GM23338 (cell line): ENCODE results near the gene LGI1. TPM values are rescaled to one million over a fixed set of nuclear protein-coding genes. Genes with fewer than 3 reads are reported as not detected.

Source experiments
- ATAC-seq: fragments of 200-7000 bp; cut with Tn5 transposase; 3 replicates; pipeline ENCODE4 v1.9.1; 2020
- DNase-seq: peaks from one replicate; pipeline ENCODE4 v3.0.0-alpha.2; 2015; ENCODE audit warnings: low spot score
- H2AFZ ChIP-seq: fragments of 200-600 bp; sonication (generic); 2 replicates; pipeline ENCODE4 v1.8.0; 2016; ENCODE audit warnings: antibody characterized with exemption, mild to moderate bottlenecking, moderate library complexity
- H3F3A ChIP-seq: fragments of 200-600 bp; sonication (generic); replicated peaks from 2 replicates; pipeline ENCODE4 v1.8.0; 2017; ENCODE audit warnings: antibody characterized with exemption, mixed run types, low read depth
- H3K27ac ChIP-seq: fragments of 200-600 bp; sonication (generic); 2 replicates; pipeline ENCODE4 v1.6.1; 2016; ENCODE audit warnings: low read depth
- H3K27me3 ChIP-seq: fragments of 200-600 bp; sonication (generic); 2 replicates; pipeline ENCODE4 v1.8.0; 2016; ENCODE audit warnings: mild to moderate bottlenecking, mixed run types, moderate library complexity; ENCODE audit not compliant: insufficient read depth
- H3K36me3 ChIP-seq: fragments of 200-600 bp; sonication (generic); 2 replicates; pipeline ENCODE4 v1.8.0; 2016; ENCODE audit warnings: mild to moderate bottlenecking; ENCODE audit not compliant: insufficient read depth
- H3K4me1 ChIP-seq: fragments of 200-600 bp; sonication (generic); 2 replicates; pipeline ENCODE4 v1.8.0; 2016; ENCODE audit warnings: mild to moderate bottlenecking, moderate library complexity; ENCODE audit not compliant: insufficient read depth
- H3K4me2 ChIP-seq: fragments of 200-600 bp; sonication (generic); 2 replicates; pipeline ENCODE4 v1.7.1; 2017; ENCODE audit warnings: mixed run types
- H3K4me3 ChIP-seq: fragments of 200-600 bp; sonication (generic); 2 replicates; pipeline ENCODE4 v1.6.1; 2016; ENCODE audit warnings: mixed run types
- H3K79me2 ChIP-seq: fragments of 200-600 bp; sonication (generic); replicated peaks from 2 replicates; pipeline ENCODE4 v1.8.0; 2017; ENCODE audit warnings: mild to moderate bottlenecking; ENCODE audit not compliant: insufficient read depth
- H3K9me2 ChIP-seq: fragments of 200-600 bp; sonication (generic); 2 replicates; pipeline ENCODE4 v1.8.0; 2017; ENCODE audit not compliant: insufficient read depth
- H4K20me1 ChIP-seq: fragments of 200-600 bp; sonication (generic); replicated peaks from 2 replicates; pipeline ENCODE4 v1.8.0; 2017; ENCODE audit warnings: mild to moderate bottlenecking; ENCODE audit not compliant: insufficient read depth
- H3K27ac Mint-ChIP-seq: 2 replicates; pipeline ENCODE4 v1.8.0; 2020; ENCODE audit warnings: inconsistent platforms, mild to moderate bottlenecking, moderate library complexity, mixed read lengths
- H3K27me3 Mint-ChIP-seq: 3 replicates; pipeline ENCODE4 v1.8.0; 2022; ENCODE audit warnings: low read depth, mild to moderate bottlenecking, moderate library complexity, mixed read lengths, inconsistent platforms; ENCODE audit not compliant: insufficient read depth, poor library complexity
- H3K36me3 Mint-ChIP-seq: 3 replicates; pipeline ENCODE4 v1.8.0; 2021; ENCODE audit warnings: low read depth, mild to moderate bottlenecking, inconsistent platforms, moderate library complexity, mixed read lengths
- H3K4me1 Mint-ChIP-seq: 3 replicates; pipeline ENCODE4 v1.8.0; 2020; ENCODE audit warnings: mild to moderate bottlenecking, inconsistent platforms, mixed read lengths
- H3K4me3 Mint-ChIP-seq: 3 replicates; pipeline ENCODE4 v1.8.0; 2021; ENCODE audit warnings: moderate library complexity, mild to moderate bottlenecking, inconsistent platforms, mixed read lengths
- H3K9me3 Mint-ChIP-seq: 3 replicates; pipeline ENCODE4 v1.8.0; 2020; ENCODE audit warnings: moderate library complexity, mild to moderate bottlenecking, inconsistent platforms, mixed read lengths
- CREB1 ChIP-seq: fragments of 250-450 bp; sonication (Bioruptor Pico); IDR thresholded peaks from 2 replicates; pipeline ENCODE4 v1.5.0; 2020; ENCODE audit warnings: low read depth, mild to moderate bottlenecking, moderate library complexity
- EZH2 ChIP-seq: fragments of 200-600 bp; sonication (generic); IDR thresholded peaks from one replicate; pipeline ENCODE4 v1.8.0; 2017; ENCODE audit warnings: antibody characterized with exemption, mild to moderate bottlenecking, low read depth; ENCODE audit not compliant: unreplicated experiment
- JUNB ChIP-seq: IDR thresholded peaks from one replicate; pipeline ENCODE4 v1.6.1; 2016; ENCODE audit warnings: antibody characterized with exemption; ENCODE audit not compliant: unreplicated experiment
- POLR2AphosphoS5 ChIP-seq: IDR thresholded peaks from 2 replicates; pipeline ENCODE4 v1.6.1; 2016; ENCODE audit warnings: antibody characterized with exemption, low read depth
- STAT1 ChIP-seq: IDR thresholded peaks from one replicate; pipeline ENCODE4 v1.6.1; 2016; ENCODE audit warnings: antibody characterized with exemption; ENCODE audit not compliant: unreplicated experiment
- ZNF331 ChIP-seq: fragments of 250-450 bp; sonication (Bioruptor Pico); IDR thresholded peaks from 2 replicates; pipeline ENCODE4 v1.5.0; 2020; ENCODE audit warnings: low read depth, mild to moderate bottlenecking, moderate library complexity
- polyA plus RNA-seq: library from polyadenylated mRNA; unstranded; fragments of >200 nt; fragmentation: Nextera tagmentation; extraction: Ambion mirVana; gene quantifications from 2 replicates; pipeline ENCODE4 v1.2.1, GENCODE V29; 2016
- total RNA-seq: library from RNA; depleted of rRNA; stranded (reverse); fragments of >200 nt; shearing (Covaris generic); gene quantifications from 2 replicates; pipeline ENCODE4 v1.2.3, GENCODE V29; 2014
- TF ChIP-seq, protein P1 (sequence below), 2 experiments: fragments of 200-600 bp in 1 of 2; sonication (generic) in 1 of 2; conservative IDR thresholded peaks; 2 replicates each; pipeline versions ENCODE4 v1.5.1 to v1.6.1; 2016 to 2017; ENCODE audit warnings: antibody characterized with exemption in 2 of 2, low read depth in 2 of 2, mild to moderate bottlenecking in 2 of 2, moderate library complexity in 1 of 2
- TF ChIP-seq, protein P2 (sequence below): IDR thresholded peaks from 2 replicates; pipeline ENCODE4 v1.6.1; 2016; ENCODE audit warnings: antibody characterized with exemption
- TF ChIP-seq, protein P3 (sequence below): fragments of 250-450 bp; sonication (Bioruptor Pico); IDR thresholded peaks from 2 replicates; pipeline ENCODE4 v1.5.0; 2020; ENCODE audit warnings: mild to moderate bottlenecking, moderate library complexity

LGI1 gene
- total and polyA plus RNA-seq, 2 experiments from 2014 or later, result 0.28 to 0.31 TPM

DNA sequence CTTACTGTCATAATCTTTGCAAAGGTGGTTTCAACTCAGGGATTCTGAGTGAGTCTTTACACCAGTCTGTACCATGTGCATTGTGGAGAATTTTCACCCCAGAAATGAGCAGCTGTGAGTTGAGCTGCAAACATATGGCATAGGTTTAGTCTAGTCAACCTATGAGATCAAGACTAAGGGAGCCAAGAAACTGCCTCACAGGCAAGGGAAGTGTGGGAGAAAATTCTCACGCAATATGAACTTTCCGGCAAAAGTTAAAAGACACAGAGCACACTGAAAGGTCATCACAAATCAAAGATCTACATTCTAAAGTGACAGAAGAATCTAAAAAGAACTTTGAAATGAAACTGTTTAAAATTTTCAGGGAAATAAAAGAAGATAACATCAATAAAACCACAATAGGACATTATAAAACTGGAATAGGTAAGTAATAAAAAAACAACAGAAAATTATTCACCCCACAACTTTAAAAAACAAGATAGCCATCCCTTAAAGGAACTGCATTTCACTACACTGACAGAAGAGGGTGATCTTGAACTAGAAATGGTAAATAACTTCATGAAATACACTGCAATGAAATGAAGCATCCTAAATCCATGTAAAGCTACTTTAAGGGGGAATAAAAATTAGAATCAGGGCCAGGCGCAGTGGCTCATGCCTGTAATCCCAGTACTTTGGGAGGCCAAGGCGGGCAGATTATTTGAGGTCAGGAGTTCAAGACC, 63.5 kb downstream of the LGI1 start (continued):
- TF ChIP-seq ZNF331 (CRISPR knock-in tag) (no peak), POLR2AphosphoS5 (no peak)
- TF ChIP-seq, protein P1, sequence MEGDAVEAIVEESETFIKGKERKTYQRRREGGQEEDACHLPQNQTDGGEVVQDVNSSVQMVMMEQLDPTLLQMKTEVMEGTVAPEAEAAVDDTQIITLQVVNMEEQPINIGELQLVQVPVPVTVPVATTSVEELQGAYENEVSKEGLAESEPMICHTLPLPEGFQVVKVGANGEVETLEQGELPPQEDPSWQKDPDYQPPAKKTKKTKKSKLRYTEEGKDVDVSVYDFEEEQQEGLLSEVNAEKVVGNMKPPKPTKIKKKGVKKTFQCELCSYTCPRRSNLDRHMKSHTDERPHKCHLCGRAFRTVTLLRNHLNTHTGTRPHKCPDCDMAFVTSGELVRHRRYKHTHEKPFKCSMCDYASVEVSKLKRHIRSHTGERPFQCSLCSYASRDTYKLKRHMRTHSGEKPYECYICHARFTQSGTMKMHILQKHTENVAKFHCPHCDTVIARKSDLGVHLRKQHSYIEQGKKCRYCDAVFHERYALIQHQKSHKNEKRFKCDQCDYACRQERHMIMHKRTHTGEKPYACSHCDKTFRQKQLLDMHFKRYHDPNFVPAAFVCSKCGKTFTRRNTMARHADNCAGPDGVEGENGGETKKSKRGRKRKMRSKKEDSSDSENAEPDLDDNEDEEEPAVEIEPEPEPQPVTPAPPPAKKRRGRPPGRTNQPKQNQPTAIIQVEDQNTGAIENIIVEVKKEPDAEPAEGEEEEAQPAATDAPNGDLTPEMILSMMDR (conservative IDR thresholded peaks at IDR 0.05; ENCODE audit: low read depth in 2 of 2), result peak; percentile 65 to 86

DNA sequence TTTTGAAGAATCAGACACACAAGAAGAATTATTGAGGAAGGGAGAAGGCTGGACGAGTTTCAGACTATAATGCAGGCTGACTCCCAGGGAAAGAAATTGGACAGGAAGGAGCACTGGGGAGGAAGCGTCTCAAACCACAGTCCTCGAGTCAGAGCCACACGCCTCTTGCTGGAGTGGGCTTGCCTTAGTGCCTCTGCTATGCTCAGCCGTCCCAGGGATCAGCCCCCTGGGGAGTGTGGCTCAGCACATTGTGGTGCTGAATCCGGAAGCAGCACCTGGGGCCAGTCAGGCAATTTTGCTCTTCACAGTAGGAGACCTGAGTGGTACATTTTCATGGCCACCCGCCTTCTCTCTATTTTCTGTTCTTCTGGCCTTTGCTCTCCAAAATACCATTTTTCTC, 68.6 kb downstream of the LGI1 start:
- H3K4me2 ChIP-seq, result no peak overlapping the region
- no peaks in the 10 kb centered on the region; the same call in 1 of the 2 replicates for H4K20me1 ChIP-seq
- no peaks in the 10 kb centered on the region for H3K9me2 ChIP-seq
- peak; percentile 83 for ATAC-seq
- no peak overlapping the region for H2AFZ ChIP-seq
- H3K4me1 ChIP-seq, result peaks cover 6% of the 10 kb centered on the region
- Mint-ChIP-seq H3K36me3 (no peaks in the 10 kb centered on the region), H3K4me1 (peaks cover 10% of the 10 kb centered on the region), H3K27me3 (peaks cover 10% of the 10 kb centered on the region), H3K9me3 (no peaks in the 10 kb centered on the region; the same call in 2 of the 3 replicates), H3K4me3 (no peak overlapping the region), H3K27ac (no peak overlapping the region)
- H3K79me2 ChIP-seq, result no peaks in the 10 kb centered on the region
- H3K4me3 ChIP-seq, result no peak overlapping the region
- no peaks in the 10 kb centered on the region for H3K36me3 ChIP-seq
- DNase-seq, result peak; percentile 26
- peaks cover 54% of the 10 kb centered on the region for H3K27me3 ChIP-seq
- no peak overlapping the region for H3K27ac ChIP-seq
- TF ChIP-seq CREB1 (CRISPR knock-in tag), result no peak
- TF ChIP-seq EZH2, result no peak
- TF ChIP-seq, protein P2, sequence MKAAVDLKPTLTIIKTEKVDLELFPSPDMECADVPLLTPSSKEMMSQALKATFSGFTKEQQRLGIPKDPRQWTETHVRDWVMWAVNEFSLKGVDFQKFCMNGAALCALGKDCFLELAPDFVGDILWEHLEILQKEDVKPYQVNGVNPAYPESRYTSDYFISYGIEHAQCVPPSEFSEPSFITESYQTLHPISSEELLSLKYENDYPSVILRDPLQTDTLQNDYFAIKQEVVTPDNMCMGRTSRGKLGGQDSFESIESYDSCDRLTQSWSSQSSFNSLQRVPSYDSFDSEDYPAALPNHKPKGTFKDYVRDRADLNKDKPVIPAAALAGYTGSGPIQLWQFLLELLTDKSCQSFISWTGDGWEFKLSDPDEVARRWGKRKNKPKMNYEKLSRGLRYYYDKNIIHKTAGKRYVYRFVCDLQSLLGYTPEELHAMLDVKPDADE, result no peak
- no peak for TF ChIP-seq STAT1
- TF ChIP-seq JUNB, result no peak
- no peak for TF ChIP-seq ZNF331 (CRISPR knock-in tag)
- H3F3A ChIP-seq, result no peaks in the 10 kb centered on the region

DNA sequence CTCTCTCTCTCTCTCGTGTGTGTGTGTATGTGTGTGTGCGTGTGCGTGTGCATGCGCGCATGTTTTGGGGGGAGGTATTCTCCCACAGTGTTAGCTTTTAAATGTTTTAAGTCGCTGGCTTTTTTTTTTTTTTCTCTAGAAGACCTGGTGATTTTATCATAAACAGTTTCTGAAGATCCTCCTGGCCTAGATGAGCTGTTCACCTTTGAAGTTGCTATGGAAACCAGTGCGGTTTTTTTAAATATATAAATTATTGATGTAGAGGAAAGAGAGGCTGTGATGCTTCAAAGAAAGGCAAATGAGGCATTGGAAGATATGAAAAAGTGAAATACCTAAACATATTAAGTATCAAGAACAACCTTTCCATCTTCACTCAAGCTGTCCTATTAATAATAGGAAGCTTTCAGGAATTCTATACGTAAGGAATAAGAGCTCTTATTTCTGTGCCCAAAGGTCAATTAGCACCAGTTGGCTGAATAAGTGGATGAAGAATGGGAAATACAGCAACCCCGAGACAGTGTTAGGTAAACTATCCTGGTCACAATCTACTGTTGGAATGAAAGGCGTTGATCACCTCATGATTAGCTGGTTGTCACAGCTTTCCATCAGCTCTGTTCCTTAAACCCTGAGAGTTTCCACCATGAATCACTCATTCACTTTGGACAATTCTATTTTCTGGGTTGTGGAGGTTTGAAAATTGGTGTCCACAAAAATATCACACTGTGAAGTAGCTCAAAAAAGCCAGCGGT, 69.5 kb downstream of the LGI1 start:
- H4K20me1 ChIP-seq, result no peaks in the 10 kb centered on the region; the same call in 1 of the 2 replicates
- Mint-ChIP-seq H3K36me3 (peaks cover under 1% of the 10 kb centered on the region; the same call in 1 of the 3 replicates), H3K4me3 (no peak overlapping the region), H3K9me3 (peaks cover 6% of the 10 kb centered on the region), H3K27me3 (peaks cover 10% of the 10 kb centered on the region), H3K27ac (no peak overlapping the region), H3K4me1 (peaks cover 10% of the 10 kb centered on the region)
- DNase-seq, result no peak
- no peaks in the 10 kb centered on the region for H3F3A ChIP-seq
- peaks cover 63% of the 10 kb centered on the region for H3K27me3 ChIP-seq
- no peaks in the 10 kb centered on the region for H3K36me3 ChIP-seq
- no peak overlapping the region for H2AFZ ChIP-seq
- no peaks in the 10 kb centered on the region for H3K9me2 ChIP-seq
- no peak overlapping the region for H3K4me3 ChIP-seq
- no peak overlapping the region for H3K27ac ChIP-seq
- H3K79me2 ChIP-seq, result no peaks in the 10 kb centered on the region
- no peak for ATAC-seq
- peaks cover 6% of the 10 kb centered on the region for H3K4me1 ChIP-seq
- no peak overlapping the region for H3K4me2 ChIP-seq
- TF ChIP-seq, protein P3, sequence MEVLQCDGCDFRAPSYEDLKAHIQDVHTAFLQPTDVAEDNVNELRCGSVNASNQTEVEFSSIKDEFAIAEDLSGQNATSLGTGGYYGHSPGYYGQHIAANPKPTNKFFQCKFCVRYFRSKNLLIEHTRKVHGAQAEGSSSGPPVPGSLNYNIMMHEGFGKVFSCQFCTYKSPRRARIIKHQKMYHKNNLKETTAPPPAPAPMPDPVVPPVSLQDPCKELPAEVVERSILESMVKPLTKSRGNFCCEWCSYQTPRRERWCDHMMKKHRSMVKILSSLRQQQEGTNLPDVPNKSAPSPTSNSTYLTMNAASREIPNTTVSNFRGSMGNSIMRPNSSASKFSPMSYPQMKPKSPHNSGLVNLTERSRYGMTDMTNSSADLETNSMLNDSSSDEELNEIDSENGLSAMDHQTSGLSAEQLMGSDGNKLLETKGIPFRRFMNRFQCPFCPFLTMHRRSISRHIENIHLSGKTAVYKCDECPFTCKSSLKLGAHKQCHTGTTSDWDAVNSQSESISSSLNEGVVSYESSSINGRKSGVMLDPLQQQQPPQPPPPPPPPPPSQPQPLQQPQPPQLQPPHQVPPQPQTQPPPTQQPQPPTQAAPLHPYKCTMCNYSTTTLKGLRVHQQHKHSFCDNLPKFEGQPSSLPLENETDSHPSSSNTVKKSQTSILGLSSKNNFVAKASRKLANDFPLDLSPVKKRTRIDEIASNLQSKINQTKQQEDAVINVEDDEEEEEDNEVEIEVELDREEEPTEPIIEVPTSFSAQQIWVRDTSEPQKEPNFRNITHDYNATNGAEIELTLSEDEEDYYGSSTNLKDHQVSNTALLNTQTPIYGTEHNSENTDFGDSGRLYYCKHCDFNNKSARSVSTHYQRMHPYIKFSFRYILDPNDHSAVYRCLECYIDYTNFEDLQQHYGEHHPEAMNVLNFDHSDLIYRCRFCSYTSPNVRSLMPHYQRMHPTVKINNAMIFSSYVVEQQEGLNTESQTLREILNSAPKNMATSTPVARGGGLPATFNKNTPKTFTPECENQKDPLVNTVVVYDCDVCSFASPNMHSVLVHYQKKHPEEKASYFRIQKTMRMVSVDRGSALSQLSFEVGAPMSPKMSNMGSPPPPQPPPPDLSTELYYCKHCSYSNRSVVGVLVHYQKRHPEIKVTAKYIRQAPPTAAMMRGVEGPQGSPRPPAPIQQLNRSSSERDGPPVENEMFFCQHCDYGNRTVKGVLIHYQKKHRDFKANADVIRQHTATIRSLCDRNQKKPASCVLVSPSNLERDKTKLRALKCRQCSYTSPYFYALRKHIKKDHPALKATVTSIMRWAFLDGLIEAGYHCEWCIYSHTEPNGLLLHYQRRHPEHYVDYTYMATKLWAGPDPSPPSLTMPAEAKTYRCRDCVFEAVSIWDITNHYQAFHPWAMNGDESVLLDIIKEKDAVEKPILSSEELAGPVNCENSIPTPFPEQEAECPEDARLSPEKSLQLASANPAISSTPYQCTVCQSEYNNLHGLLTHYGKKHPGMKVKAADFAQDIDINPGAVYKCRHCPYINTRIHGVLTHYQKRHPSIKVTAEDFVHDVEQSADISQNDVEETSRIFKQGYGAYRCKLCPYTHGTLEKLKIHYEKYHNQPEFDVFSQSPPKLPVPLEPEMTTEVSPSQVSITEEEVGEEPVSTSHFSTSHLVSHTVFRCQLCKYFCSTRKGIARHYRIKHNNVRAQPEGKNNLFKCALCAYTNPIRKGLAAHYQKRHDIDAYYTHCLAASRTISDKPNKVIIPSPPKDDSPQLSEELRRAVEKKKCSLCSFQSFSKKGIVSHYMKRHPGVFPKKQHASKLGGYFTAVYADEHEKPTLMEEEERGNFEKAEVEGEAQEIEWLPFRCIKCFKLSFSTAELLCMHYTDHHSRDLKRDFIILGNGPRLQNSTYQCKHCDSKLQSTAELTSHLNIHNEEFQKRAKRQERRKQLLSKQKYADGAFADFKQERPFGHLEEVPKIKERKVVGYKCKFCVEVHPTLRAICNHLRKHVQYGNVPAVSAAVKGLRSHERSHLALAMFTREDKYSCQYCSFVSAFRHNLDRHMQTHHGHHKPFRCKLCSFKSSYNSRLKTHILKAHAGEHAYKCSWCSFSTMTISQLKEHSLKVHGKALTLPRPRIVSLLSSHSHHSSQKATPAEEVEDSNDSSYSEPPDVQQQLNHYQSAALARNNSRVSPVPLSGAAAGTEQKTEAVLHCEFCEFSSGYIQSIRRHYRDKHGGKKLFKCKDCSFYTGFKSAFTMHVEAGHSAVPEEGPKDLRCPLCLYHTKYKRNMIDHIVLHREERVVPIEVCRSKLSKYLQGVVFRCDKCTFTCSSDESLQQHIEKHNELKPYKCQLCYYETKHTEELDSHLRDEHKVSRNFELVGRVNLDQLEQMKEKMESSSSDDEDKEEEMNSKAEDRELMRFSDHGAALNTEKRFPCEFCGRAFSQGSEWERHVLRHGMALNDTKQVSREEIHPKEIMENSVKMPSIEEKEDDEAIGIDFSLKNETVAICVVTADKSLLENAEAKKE (CRISPR knock-in tag), result no peak
- no peak for TF ChIP-seq EZH2
